Stimulated activated CD8-positive, alpha-beta memory T cell treated with anti-CD3 and anti-CD28 coated beads, Interleukin-4, amount 100 ng/mL, for 1 hour (primary cell): ENCODE results near the gene DCP1A.
"Not testable (repeated sequence)": the region's sequence is repeated elsewhere in the genome, so short reads cannot be mapped to it uniquely, and the experiment has no call there.

Source experiments
- DNase-seq, 2 donors: peaks; one replicate each; pipeline ENCODE4 v3.0.0-alpha.2; 2020; ENCODE audit warnings: low read depth in 2 of 2, low spot score in 1 of 2

Gene DCP1A

GRCh38 chr3:53329897-53330296 lies 17.4 kb downstream of the DCP1A start:
- DNase-seq = no peak

DNA sequence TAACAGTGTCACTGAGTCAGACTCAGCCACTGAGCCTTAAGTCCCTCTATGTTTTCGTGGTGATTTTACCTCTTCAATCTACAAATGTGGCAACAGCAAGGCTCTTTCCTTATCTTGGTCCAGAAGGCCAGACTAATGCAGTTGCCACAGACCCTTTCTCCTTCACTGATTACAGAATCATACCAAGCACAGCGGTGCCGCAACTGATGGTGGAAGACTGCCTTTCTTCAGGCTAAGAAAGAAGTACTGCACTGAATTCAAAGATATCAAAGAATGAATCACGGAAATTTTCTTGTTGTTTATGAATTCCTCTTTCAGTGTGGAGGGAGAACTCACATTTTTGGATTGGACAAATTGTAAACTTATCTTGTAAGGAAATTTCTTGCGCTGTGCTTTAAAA lies 18.6 kb downstream of the DCP1A start:
- no peak for DNase-seq

GRCh38 chr3:53327986-53328385 lies 19.4 kb downstream of the DCP1A start:
- not testable (repeated sequence) for DNase-seq

GRCh38 chr3:53324105-53324504 lies 23.2 kb downstream of the DCP1A start:
- no peak for DNase-seq

GRCh38 chr3:53320697-53321096 lies 26.6 kb downstream of the DCP1A start:
- DNase-seq = no peak

GRCh38 chr3:53318522-53318921 lies 28.8 kb downstream of the DCP1A start:
- no peak for DNase-seq

- DNase-seq = no peak
These were observed 34.5 kb downstream of the DCP1A start for GRCh38 chr3:53312832-53313231.

DNA sequence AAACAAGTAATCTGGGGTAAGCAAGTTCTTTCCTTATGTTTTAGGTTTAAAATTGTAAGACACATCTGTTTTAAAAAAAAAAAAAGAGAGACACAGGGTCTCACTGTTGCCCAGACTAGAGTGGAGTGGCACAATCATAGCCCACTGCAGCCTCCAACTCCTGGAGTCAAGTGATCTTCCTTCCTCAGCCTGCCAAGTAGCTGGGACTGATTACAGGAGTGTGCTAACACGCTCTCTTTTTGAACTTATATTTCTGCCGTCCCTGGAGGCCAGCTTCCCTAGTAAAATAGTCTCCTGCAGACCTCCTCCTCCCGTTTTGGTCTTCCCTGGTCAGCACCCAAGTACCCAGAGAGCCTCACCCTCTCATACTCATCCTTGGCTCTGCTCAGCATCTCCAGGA lies 35.5 kb downstream of the DCP1A start:
- no peak for DNase-seq

- DNase-seq = no peak
These were observed 43.4 kb downstream of the DCP1A start for GRCh38 chr3:53303957-53304356.

- no peak for DNase-seq
These were observed 43.8 kb downstream of the DCP1A start for GRCh38 chr3:53303549-53303948.

DNA sequence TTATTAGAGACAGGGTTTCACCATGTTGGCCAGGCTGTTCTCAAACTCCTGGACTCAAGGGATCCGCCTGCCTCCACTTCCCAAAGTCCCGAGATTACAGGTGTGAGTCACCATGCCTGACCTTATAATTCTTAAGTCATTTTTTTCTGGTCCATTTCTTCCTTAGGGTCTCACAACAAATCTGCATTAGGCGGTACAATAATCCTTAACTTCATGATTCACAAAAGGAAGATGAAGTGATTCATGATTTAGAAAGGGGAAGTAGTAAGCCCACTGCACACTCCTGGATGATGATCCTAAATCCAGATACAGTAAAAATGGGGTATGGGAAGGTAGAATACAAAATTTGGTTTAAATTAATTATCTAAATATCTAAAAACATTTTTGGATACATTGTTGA lies 46.5 kb downstream of the DCP1A start:
- no peak for DNase-seq

- DNase-seq = not testable (repeated sequence)
These were observed 47.7 kb downstream of the DCP1A start for GRCh38 chr3:53299611-53300023.

DNA sequence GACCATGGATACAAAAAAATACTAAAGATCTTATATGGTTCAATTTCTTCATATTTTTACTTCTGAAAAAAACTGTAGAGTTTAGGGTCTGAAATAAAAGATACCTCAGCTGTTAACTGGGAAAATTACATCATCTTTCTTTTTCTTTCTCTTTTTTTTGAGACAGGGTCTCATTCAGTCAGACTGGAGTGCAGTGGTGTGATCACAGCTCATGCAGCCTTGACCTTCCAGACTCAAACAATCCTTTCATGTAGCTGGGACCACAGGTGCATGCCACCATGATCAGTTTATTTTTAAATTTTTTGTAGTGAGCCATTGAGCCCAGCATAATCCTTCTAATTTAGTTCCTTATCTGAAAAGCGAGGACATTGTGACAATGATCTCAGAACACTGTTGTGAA lies 51.9 kb downstream of the DCP1A start:
- DNase-seq = no peak

DNA sequence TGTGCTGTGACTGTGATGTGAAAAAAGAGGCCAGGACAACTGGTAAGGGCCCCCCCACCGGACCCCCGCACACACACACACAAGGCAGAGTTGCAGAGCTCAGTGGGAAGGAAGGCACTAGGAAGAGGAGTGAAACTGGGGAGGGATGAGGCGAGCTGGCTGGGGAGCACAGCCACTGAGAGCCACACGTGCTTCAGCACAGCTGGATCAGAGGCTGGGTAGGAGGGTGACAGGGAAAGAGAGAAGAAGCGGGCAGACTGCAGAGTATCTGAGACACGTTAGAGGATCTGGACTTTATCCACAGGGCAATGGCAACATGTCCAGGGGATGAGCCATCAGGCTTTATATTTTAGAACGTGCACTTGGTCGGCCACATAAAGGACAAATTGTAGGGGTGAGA lies 53.5 kb downstream of the DCP1A start:
- DNase-seq = no peak

- no peak for DNase-seq
These were observed 59.1 kb downstream of the DCP1A start for GRCh38 chr3:53288214-53288613.

DNA sequence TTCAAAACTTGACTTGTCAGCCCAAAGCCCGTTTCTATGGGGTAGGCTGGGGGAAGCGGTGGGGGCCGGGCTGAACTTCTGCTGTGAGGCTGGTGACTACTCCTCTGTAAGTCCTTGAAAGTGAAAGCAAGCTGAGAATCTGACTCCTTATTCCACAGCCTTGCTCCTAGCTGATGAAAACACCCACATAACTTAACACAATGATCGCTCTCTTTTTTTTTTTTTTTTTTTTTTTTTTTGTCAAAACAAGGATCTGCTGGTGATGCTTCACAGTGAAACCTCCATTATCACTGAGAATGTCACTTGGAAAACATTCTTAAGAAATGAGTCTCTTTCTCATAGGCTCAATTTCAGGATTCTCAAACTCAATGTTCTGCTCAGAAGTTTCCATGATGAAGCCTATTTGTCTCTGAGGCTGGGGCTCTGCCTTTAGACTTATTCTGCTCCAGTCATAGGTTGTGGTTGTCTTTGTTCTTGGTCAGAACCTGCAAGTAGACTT lies 60.2 kb downstream of the DCP1A start:
- no peak for DNase-seq

- no peak for DNase-seq
These were observed 60.6 kb downstream of the DCP1A start for GRCh38 chr3:53286727-53287126.

GRCh38 chr3:53282581-53282980 lies 64.8 kb downstream of the DCP1A start:
- no peak for DNase-seq

- no peak for DNase-seq
These were observed 68.7 kb downstream of the DCP1A start for GRCh38 chr3:53278667-53279066.

DNA sequence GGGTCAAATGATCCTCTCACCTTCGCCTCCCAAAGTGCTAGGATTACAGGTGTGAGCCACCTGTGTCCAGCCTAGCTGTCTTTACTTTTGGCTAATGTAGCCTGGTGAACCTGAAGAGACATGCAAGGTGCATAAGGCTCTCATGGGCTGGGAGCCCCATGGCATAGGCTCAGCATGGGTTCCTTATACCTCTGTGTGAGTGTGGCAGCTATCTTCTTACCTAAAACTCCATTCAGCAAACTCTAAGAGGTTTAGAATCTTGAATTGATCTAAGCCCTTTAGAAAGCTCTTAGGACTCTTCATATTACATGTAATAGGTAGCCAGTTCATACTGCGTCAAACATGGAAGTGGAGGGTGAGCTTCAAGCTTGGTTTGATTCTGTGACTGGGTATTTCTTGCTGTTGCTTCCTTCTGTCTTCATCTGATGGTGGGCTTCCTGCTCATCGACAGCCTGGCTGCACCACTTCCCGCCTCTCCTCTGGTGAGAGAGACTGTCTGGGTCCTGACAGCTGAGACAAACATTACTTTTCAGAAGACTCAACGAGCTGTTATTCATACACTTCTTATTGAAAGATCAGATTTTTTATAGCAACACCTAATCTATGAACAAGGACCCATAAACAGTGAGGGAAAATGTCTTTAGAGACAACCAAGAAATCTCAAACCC lies 72.3 kb downstream of the DCP1A start:
- no peak for DNase-seq

DNA sequence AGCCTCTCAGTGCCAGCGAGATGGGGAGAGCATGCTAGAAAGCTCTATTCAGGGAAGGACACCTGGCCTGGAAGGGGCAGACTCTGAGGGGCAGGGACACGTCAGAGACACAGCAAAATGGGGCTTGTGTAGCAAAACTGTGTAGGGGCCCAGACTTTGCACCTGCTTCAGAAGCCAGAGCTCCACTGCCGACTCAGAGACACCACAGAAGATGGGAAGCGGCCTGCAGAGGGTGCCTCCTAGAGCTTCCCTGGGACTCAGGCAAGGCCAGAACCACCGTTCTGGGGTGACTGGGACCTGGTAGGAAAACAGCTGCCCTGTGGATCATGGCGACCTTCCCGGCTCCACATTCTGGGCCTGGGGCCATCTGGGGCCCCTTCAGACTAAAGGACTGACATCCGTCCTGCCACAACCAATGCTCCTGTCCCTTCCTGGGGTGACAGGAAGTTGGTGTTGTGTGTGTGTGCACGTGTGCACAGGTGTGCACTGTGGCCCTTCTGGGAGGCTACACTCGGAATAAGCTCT lies 74.1 kb downstream of the DCP1A start:
- no peak for DNase-seq

GRCh38 chr3:53269888-53270880 lies 77.2 kb downstream of the DCP1A start:
- DNase-seq = no peak
